Frontal cortex (tissue), 4 donors: ENCODE data around the gene NWD2. TPM values are rescaled to one million over a fixed set of nuclear protein-coding genes. Genes with fewer than 3 reads are reported as not detected.
"Not testable (repeated sequence)": the region's sequence is repeated elsewhere in the genome, so short reads cannot be mapped to it uniquely, and the experiment has no call there.

ENCODE experiments used
- DNase-seq, 2 donors: peaks; one replicate each; pipeline ENCODE4 v3.0.0; 2012; ENCODE audit warnings: low spot score in 2 of 2
- FAIRE-seq: peaks from 2 replicates; lab custom pipeline; 2012; peaks lifted over from hg19 to GRCh38; lab: Jason Lieb, UNC
- total RNA-seq: library from RNA; depleted of rRNA; stranded (reverse); fragments of >200 nt; gene quantifications from one replicate; pipeline ENCODE4 v1.2.3, GENCODE V29; 2014
- donor health status: control.
- donor health status: control.
- donor health status: control.

Gene NWD2
- total RNA-seq, 1 donor from 2014 or later: 21.2 TPM

- DNase-seq: no peak
- peak; percentile 42 for FAIRE-seq
Measured at GRCh38 chr4:37388681-37389365, 144.3 kb downstream of the NWD2 start.

GRCh38 chr4:37389366-37389765, 144.8 kb downstream of the NWD2 start:
- no peak for DNase-seq
- FAIRE-seq: no peak

GRCh38 chr4:37389967-37390580, 145.5 kb downstream of the NWD2 start:
- FAIRE-seq (peak; percentile 93), DNase-seq (peak in 1 of 2 donors; percentile 28)

GRCh38 chr4:37392521-37393255, 148.1 kb downstream of the NWD2 start:
- DNase-seq (peak; percentile 14 to 29), FAIRE-seq (no peak)

GRCh38 chr4:37393321-37393720, 148.8 kb downstream of the NWD2 start:
- DNase-seq (no peak), FAIRE-seq (no peak)

- FAIRE-seq (no peak), DNase-seq (no peak)
Measured at GRCh38 chr4:37393889-37394288, 149.3 kb downstream of the NWD2 start.

GRCh38 chr4:37397505-37397904, 153.0 kb downstream of the NWD2 start:
- FAIRE-seq (no peak), DNase-seq (no peak)

- DNase-seq (no peak), FAIRE-seq (no peak)
Measured at GRCh38 chr4:37400241-37400881, 155.8 kb downstream of the NWD2 start.

- not testable (repeated sequence) for FAIRE-seq, DNase-seq
Measured at GRCh38 chr4:37407938-37408826, 163.6 kb downstream of the NWD2 start.

GRCh38 chr4:37413612-37414011, 169.1 kb downstream of the NWD2 start:
- not testable (repeated sequence) for FAIRE-seq, DNase-seq

GRCh38 chr4:37415845-37416369, 171.4 kb downstream of the NWD2 start:
- FAIRE-seq (no peak), DNase-seq (no peak)

GRCh38 chr4:37421614-37422013, 177.1 kb downstream of the NWD2 start:
- DNase-seq: no peak
- FAIRE-seq: no peak

- no peak for FAIRE-seq
- DNase-seq: no peak
Measured at GRCh38 chr4:37422102-37422501, 177.6 kb downstream of the NWD2 start.

GRCh38 chr4:37422638-37423037, 178.1 kb downstream of the NWD2 start:
- DNase-seq (no peak), FAIRE-seq (no peak)

- FAIRE-seq: no peak
Measured at GRCh38 chr4:37423310-37423709, 178.8 kb downstream of the NWD2 start.

GRCh38 chr4:37424753-37425152, 180.2 kb downstream of the NWD2 start:
- no peak for DNase-seq
- FAIRE-seq: no peak

More at GRCh38 chr4:37423310-37423709, 178.8 kb downstream of the NWD2 start:
- no peak for DNase-seq

- no peak for DNase-seq
Measured at GRCh38 chr4:37425857-37426256, 181.3 kb downstream of the NWD2 start.

GRCh38 chr4:37427193-37427592, 182.7 kb downstream of the NWD2 start:
- FAIRE-seq (no peak), DNase-seq (no peak)

More at GRCh38 chr4:37425857-37426256, 181.3 kb downstream of the NWD2 start:
- no peak for FAIRE-seq

GRCh38 chr4:37429906-37430305, 185.4 kb downstream of the NWD2 start:
- FAIRE-seq (no peak), DNase-seq (no peak)
